Measurements from ENCODE around the gene IKBKE.

DNA sequence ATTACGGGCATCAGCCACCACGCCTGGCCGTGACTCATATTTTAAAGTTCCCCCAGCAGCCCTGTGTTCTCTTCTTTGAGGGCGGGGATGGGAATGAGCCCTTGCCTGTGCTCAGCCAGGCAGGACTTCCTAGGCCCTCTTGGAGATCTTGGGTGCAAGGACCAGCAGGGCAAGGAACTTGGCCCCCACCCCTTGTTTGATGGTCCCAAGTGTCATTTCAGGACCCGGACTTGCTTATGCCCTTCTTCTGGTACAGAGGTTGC lies 46.4 kb downstream of the IKBKE start:
- TF ChIP-seq, protein P1, sequence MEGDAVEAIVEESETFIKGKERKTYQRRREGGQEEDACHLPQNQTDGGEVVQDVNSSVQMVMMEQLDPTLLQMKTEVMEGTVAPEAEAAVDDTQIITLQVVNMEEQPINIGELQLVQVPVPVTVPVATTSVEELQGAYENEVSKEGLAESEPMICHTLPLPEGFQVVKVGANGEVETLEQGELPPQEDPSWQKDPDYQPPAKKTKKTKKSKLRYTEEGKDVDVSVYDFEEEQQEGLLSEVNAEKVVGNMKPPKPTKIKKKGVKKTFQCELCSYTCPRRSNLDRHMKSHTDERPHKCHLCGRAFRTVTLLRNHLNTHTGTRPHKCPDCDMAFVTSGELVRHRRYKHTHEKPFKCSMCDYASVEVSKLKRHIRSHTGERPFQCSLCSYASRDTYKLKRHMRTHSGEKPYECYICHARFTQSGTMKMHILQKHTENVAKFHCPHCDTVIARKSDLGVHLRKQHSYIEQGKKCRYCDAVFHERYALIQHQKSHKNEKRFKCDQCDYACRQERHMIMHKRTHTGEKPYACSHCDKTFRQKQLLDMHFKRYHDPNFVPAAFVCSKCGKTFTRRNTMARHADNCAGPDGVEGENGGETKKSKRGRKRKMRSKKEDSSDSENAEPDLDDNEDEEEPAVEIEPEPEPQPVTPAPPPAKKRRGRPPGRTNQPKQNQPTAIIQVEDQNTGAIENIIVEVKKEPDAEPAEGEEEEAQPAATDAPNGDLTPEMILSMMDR (IDR thresholded peaks at IDR 0.05), result no peak
- TF ChIP-seq REST (IDR thresholded peaks at IDR 0.05; ENCODE audit: insufficient read depth in 1 of 2, low read depth in 2 of 2, low read length in 1 of 2), result no peak
- no peak for TF ChIP-seq POLR2AphosphoS5 (IDR thresholded peaks at IDR 0.05; ENCODE audit: low read depth, low read length)
- TF ChIP-seq TCF7L2 (IDR thresholded peaks at IDR 0.05; ENCODE audit: low read depth, low read length), result no peak
- no peak for TF ChIP-seq SIN3A (IDR thresholded peaks at IDR 0.05; ENCODE audit: borderline replicate concordance, insufficient read depth, low read depth, low read length)
